H1 (cell line): ENCODE results near the gene UCHL5. TPM values are rescaled to one million over a fixed set of nuclear protein-coding genes. Genes with fewer than 3 reads are reported as not detected.

Experiments
- MAX ChIP-seq: IDR thresholded peaks from 2 replicates; pipeline ENCODE4 v1.6.1; 2012; ENCODE audit warnings: inconsistent platforms
- polyA plus RNA-seq, 7 experiments: library from polyadenylated mRNA; depleted of rRNA in 3 of 7; stranded (reverse) in 5 of 7; unstranded in 2 of 7; fragments of >200 nt in 5 of 7; fragments of 200-250 nt in 2 of 7; gene quantifications; 1 replicate in 5 of 7; 2 replicates in 1 of 7; 4 replicates in 1 of 7; pipeline versions ENCODE4 v1.2.1 to v1.2.3, GENCODE V29; 2011 to 2013; ENCODE audit warnings: missing spikeins in 2 of 7, mixed read lengths in 2 of 7
- total RNA-seq: library from RNA; stranded (reverse); fragmentation: NEBNext Ultra II Directional; extraction: Animal tissue kit (Norgen Biotek cat#: 25700); gene quantifications from 2 replicates; pipeline ENCODE4 v1.2.1, GENCODE V29; 2021

The UCHL5 gene
- total and polyA plus RNA-seq, 2 of the 8 experiments (the other 6 are each of a cell fraction or from before 2014, with no cell fraction given), result 12.0 to 40.0 TPM

- no peak for TF ChIP-seq MAX
Measured at GRCh38 chr1:193005785-193006184, 53.4 kb downstream of the UCHL5 start (continued).
